Colonic mucosa (tissue), 4 donors: ENCODE results near the gene SNX8. TPM values are rescaled to one million over a fixed set of nuclear protein-coding genes. Genes with fewer than 3 reads are reported as not detected.

Experiments
- DNase-seq: peaks from one replicate; pipeline ENCODE4 v3.0.0-alpha.2; 2020
- H3K27ac ChIP-seq: fragments of 200-600 bp; one replicate; pipeline ENCODE4 v1.8.0; 2021
- H3K27me3 ChIP-seq: fragments of 200-600 bp; one replicate; pipeline ENCODE4 v1.8.0; 2021
- H3K36me3 ChIP-seq: fragments of 200-600 bp; one replicate; pipeline ENCODE4 v1.8.0; 2021
- H3K4me1 ChIP-seq: fragments of 200-600 bp; one replicate; pipeline ENCODE4 v1.8.0; 2021; ENCODE audit warnings: mild to moderate bottlenecking
- H3K4me3 ChIP-seq: fragments of 200-600 bp; one replicate; pipeline ENCODE4 v1.8.0; 2021
- H3K9ac ChIP-seq, 2 donors: one replicate each; pipeline ENCODE4 v1.7.0; 2013; ENCODE audit warnings: control low read depth in 2 of 2, low read depth in 2 of 2, low read length in 2 of 2
- H3K9me3 ChIP-seq: fragments of 200-600 bp; one replicate; pipeline ENCODE4 v1.8.0; 2021
- CTCF ChIP-seq: fragments of 200-600 bp; IDR thresholded peaks from one replicate; pipeline ENCODE4 v1.8.0; 2022; ENCODE audit warnings: antibody characterized with exemption, mild to moderate bottlenecking
- intact Hi-C: fragments of 100-400 bp; cut with DNase I; formaldehyde crosslinking; loops from one replicate; pipeline ENCODE4 v1.14.1; 2022
- total RNA-seq, 2 donors: library from RNA; stranded (reverse); fragmentation: NEBNext Ultra II Directional in 1 of 2; extraction: Animal tissue kit (Norgen Biotek cat#: 25700) in 1 of 2; gene quantifications; one replicate each; pipeline ENCODE4 v1.2.1, GENCODE V29; 2021
- donor health status: healthy.
- donor health status: DM: no; HTN: no; CAD: no.
- donor health status: DM: no; HTN: no; CAD: no.

Gene SNX8
- total RNA-seq, 2 donors from 2014 or later, result 22.4 to 36.7 TPM

- no peak overlapping the region for H3K27ac ChIP-seq
Observed at GRCh38 chr7:2301511-2301863, 12.8 kb downstream of the SNX8 start.

GRCh38 chr7:2299870-2300512, 14.2 kb downstream of the SNX8 start:
- H3K27ac ChIP-seq, result no peak overlapping the region
- DNase-seq, result no peak
- H3K9ac ChIP-seq, result no peak overlapping the region
- intact Hi-C loops, result no loop called here
- H3K4me1 ChIP-seq, result no peaks in the 10 kb centered on the region
- H3K4me3 ChIP-seq, result no peak overlapping the region
- no peaks in the 10 kb centered on the region for H3K27me3 ChIP-seq
- H3K36me3 ChIP-seq, result no peaks in the 10 kb centered on the region
- H3K9me3 ChIP-seq, result no peaks in the 10 kb centered on the region
- TF ChIP-seq CTCF, result no peak

More at GRCh38 chr7:2301511-2301863, 12.8 kb downstream of the SNX8 start:
- Histone ChIP-seq H3K4me3 (no peak overlapping the region), H3K9me3 (no peaks in the 10 kb centered on the region), H3K4me1 (no peaks in the 10 kb centered on the region), H3K27me3 (no peaks in the 10 kb centered on the region), H3K9ac (no peak overlapping the region), H3K36me3 (no peaks in the 10 kb centered on the region)
- intact Hi-C loops, result no loop called here
- DNase-seq, result no peak
- TF ChIP-seq CTCF, result no peak

GRCh38 chr7:2299131-2299829, 15.0 kb downstream of the SNX8 start:
- H3K9me3 ChIP-seq, result no peaks in the 10 kb centered on the region
- no peaks in the 10 kb centered on the region for H3K4me1 ChIP-seq
- DNase-seq, result no peak
- no peak overlapping the region for H3K9ac ChIP-seq
- H3K36me3 ChIP-seq, result no peaks in the 10 kb centered on the region
- H3K27ac ChIP-seq, result no peak overlapping the region
- TF ChIP-seq CTCF, result no peak
- H3K4me3 ChIP-seq, result no peak overlapping the region
- H3K27me3 ChIP-seq, result no peaks in the 10 kb centered on the region
- intact Hi-C loops, result no loop called here

GRCh38 chr7:2296832-2297231, 17.4 kb downstream of the SNX8 start:
- no peak for TF ChIP-seq CTCF
- intact Hi-C loops, result no loop called here
- H3K9ac ChIP-seq, result no peak overlapping the region
- no peaks in the 10 kb centered on the region for H3K27me3 ChIP-seq
- no peaks in the 10 kb centered on the region for H3K9me3 ChIP-seq
- H3K36me3 ChIP-seq, result no peaks in the 10 kb centered on the region
- no peak overlapping the region for H3K27ac ChIP-seq
- H3K4me3 ChIP-seq, result no peak overlapping the region
- no peak for DNase-seq
- H3K4me1 ChIP-seq, result no peaks in the 10 kb centered on the region

- Histone ChIP-seq H3K27ac (no peak overlapping the region), H3K9ac (no peak overlapping the region), H3K4me1 (no peaks in the 10 kb centered on the region), H3K36me3 (no peaks in the 10 kb centered on the region), H3K4me3 (no peak overlapping the region), H3K27me3 (no peaks in the 10 kb centered on the region), H3K9me3 (no peaks in the 10 kb centered on the region)
- DNase-seq, result no peak
- intact Hi-C loops, result no loop called here
- TF ChIP-seq CTCF, result no peak
Observed at GRCh38 chr7:2295936-2296620, 18.2 kb downstream of the SNX8 start.
